HUDEP-2 (cell line): Measurements from ENCODE around the gene TAS1R3.

Experiments used
- DNase-seq, 76 experiments: peaks; one replicate each; lab custom pipeline; 2025; ENCODE audit not compliant: unreplicated experiment in 76 of 76; lab: John Stamatoyannopoulos, UW

TAS1R3 gene

GRCh38 chr1:1320666-1321448, 10.2 kb upstream of the TAS1R3 start:
- DNase-seq, result no peak

DNA sequence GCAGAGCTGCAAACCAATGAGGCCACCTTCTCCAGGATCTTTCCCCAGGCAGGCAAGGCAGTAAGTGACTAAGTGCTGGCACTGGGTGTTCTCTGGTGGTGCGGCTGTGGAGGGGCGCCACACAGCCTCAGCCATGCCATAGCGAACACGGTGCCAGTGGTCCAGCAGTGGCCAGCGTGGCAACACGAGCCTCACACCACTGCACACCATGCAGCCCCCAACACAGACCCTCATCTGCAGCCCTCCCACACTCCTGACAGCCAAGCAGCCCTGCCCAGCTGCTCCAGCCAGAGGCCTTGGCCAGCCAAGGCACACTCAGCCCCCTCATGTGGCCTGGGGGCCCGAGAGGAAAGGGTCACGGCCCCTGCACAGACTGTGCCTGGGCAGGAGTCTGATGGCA, 9.6 kb upstream of the TAS1R3 start:
- DNase-seq, result no peak

- DNase-seq, result no peak
Measured at GRCh38 chr1:1322418-1322817, 8.7 kb upstream of the TAS1R3 start.

DNA sequence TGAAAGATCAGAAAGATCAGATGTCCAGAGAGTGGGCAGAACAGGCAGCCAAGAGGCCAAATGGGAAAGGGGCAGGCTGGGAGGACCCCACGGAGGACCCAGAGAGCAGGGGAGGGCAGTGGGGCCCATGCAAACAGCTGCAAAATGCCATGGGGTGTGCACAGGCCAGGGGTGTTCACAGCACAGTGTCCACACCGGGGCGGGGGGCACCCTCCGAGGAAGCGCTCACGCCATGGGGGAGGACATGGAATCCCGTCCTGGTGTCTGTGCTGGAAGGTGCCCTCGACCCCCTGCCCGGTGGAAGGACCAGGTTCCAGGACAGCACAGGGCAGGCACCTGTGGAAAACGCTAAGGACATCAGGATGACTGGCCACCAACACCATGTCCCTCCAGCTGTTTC, 8.1 kb upstream of the TAS1R3 start:
- no peak for DNase-seq

DNA sequence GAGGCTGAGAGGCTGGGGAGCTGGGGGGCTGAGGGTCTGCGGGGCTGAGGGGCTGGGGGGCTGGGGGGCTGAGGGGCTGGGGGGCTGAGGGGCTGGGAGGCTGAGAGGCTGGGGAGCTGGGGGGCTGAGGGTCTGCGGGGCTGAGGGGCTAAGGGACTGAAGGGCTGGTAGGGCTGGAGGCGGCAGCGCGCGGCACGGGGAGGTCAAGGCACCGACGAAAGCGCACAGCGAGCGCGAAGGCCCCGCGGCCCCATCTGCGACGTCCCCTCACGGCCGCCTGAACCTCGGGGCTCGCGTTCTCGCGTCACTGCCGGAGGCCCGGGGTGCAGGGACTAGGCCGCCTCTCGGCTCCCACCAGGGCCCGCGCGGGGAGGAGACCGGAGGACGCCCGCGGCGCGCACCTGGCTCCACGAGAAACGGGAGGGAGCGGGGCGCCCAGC, 7.0 kb upstream of the TAS1R3 start:
- DNase-seq, result no peak

DNA sequence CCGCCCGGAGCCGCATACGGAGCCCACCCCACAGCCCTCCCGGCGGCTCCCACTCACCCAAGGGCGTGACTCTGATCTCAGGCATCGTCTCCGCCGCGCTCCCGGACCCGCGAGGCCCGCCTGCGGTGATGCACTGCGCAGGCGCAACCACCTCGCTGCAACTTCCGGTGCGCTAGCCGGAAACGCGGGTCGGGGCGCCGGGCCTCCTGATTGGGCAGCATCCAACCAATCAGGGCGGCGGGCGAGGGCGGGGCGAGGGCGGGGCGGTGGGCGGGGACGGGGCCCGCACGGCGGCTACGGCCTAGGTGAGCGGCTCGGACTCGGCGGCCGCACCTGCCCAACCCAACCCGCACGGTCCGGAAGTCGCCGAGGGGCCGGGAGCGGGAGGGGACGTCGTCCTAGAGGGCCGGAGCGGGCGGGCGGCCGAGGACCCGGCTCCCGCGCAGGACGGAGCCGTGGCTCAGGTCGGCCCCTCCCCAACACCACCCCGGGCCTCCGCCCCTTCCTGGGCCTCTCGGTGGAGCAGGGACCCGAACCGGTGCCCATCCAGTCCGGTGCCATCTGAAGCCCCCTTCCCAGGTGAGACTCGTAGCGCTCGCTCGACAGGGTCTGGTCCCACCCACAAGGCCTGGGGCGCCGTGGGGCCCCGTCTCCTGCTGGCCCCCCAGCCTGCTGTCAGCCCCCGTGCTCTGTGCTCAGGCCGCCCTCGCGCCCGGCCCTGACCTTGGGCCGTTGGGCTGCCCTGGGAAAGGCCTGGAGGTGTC, 6.4 kb upstream of the TAS1R3 start, which contains the start of the genes CPTP and INTS11:
CPTP (plus strand) TSS at position 279 of the 764 bp plus-strand sequence. CDS start 2,109 bp downstream, outside the sequence.
INTS11 (minus strand) TSS at position 137 of the 764 bp plus-strand sequence; CDS start at position 85, 52 bp downstream.
- peak in 74 of 76 experiments; percentile 31 to 94 (median 86) for DNase-seq

DNA sequence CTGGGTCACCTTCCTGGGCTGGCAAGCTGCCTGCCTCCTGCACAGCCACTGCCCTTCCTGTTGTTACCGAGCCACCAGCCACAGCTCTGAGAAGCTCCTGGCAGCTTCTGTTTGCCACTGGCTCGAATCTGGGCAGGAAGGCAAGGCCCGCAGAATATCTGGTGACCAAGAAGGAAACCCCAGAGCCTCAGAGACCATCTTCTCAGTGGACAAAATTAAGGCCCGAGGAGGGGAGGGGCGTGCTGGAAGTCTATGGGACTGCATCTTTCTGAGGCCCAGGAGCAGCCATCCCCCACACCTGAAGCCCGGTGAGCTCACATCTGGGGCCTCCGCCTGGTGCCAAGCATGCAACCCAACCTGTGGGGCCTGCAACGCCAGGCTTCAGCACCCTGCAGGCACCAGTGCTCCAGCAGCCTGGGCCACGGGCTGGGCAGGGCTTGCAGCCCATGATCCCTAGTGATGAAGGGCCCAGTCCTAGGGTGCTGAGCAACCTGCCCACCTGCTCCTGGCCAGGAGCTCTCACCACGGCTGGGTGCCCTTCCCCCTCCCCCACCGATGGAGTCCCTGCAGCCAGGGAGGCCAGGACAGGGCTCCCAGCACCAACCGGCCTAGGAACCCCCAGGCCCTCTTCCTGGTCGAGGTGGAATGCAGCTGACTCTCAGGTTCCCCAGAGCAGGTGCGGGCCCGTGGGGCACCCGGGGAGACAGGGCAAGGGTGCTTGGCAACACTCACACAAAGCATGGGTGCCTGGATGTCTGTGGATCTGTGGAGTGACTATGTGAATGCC, 5.6 kb upstream of the TAS1R3 start:
- no peak for DNase-seq

DNA sequence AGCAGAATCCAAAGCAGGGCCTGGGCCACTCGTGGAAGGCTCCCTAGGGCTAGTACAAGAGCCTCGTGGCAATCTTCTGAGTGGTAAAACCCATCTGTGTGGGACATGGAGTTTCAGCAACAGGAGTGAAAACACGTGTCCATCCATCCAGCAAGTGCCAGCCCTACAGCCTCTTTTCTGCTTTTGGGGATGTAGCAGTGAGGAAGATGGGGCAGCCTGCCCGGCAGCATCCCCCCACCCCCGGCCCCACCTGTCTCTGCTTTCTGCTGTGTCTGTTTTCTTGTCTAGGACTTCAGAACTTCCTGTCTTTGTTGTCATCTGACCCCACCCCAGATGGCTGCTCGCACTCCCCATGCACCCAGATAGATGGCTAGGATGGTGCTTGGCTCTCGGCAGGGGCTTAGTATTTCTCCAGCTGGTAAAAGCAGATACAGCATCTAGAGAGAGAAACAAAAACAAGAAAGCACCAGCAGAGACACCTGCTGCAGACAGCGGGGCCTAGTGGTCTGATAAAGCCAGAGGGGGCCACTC, 4.9 kb upstream of the TAS1R3 start:
- DNase-seq, result no peak

DNA sequence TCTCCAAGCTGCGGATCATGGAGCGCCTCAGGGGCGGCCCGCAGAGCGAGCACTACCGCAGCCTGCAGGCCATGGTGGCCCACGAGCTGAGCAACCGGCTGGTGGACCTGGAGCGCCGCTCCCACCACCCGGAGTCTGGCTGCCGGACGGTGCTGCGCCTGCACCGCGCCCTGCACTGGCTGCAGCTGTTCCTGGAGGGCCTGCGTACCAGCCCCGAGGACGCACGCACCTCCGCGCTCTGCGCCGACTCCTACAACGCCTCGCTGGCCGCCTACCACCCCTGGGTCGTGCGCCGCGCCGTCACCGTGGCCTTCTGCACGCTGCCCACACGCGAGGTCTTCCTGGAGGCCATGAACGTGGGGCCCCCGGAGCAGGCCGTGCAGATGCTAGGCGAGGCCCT, 3.8 kb upstream of the TAS1R3 start:
- no peak for DNase-seq

DNA sequence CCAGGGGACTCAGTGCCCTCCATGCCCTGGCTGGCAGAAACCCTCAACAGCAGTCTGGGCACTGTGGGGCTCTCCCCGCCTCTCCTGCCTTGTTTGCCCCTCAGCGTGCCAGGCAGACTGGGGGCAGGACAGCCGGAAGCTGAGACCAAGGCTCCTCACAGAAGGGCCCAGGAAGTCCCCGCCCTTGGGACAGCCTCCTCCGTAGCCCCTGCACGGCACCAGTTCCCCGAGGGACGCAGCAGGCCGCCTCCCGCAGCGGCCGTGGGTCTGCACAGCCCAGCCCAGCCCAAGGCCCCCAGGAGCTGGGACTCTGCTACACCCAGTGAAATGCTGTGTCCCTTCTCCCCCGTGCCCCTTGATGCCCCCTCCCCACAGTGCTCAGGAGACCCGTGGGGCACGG, 2.8 kb upstream of the TAS1R3 start:
- DNase-seq, result no peak

DNA sequence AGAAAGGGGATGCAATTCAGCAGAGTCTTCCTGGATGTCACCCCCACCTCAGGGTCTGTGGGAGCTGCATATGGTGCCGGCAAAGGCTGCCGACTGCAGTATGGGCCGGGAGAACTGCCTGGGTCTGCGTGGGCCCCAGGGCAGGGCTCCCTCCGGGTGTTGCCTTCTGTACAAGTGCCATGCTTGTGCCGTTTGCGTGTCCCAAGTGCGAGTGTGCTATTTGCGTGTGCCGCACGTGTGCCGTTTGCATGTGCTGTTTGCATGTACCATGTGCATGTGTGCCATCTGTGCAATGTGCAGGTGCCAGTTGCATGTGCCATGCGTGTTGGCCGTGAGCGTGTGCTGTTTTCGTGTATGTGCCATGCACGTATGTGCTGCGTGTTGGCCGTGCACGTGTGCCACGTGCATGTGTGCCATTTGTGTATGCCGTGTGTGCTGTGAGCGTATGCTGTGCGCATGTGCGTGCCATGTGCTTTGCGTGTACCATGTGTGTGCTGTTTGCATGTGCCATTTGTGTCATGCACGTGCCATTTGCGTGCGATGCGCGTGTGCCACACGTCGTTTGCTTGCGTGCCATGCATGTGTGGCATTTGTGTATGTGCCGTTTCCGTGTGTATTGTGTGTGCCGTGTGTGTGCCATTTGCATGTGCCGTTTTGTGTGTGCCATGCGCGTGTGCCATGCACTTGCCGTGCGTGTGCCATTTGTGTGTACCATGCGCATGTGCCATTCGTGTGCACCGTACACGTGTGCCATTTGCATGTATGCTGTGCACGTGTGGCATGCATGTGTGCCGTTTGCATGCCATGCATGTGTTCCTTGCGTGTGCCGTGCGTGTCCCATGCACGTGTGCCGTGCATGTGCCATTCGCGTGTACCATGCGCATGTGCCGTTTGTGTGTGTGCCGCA, 1.5 kb upstream of the TAS1R3 start:
- DNase-seq, result no peak

GRCh38 chr1:1330366-1331067, 563 bp upstream of the TAS1R3 start:
- DNase-seq, result peak in 12 of 76 experiments; percentile 14 to 75 (median 60)

- no peak for DNase-seq
Measured at GRCh38 chr1:1332031-1332755, 1.1 kb downstream of the TAS1R3 start.

- no peak for DNase-seq
Measured at GRCh38 chr1:1332774-1333480, 1.8 kb downstream of the TAS1R3 start.

DNA sequence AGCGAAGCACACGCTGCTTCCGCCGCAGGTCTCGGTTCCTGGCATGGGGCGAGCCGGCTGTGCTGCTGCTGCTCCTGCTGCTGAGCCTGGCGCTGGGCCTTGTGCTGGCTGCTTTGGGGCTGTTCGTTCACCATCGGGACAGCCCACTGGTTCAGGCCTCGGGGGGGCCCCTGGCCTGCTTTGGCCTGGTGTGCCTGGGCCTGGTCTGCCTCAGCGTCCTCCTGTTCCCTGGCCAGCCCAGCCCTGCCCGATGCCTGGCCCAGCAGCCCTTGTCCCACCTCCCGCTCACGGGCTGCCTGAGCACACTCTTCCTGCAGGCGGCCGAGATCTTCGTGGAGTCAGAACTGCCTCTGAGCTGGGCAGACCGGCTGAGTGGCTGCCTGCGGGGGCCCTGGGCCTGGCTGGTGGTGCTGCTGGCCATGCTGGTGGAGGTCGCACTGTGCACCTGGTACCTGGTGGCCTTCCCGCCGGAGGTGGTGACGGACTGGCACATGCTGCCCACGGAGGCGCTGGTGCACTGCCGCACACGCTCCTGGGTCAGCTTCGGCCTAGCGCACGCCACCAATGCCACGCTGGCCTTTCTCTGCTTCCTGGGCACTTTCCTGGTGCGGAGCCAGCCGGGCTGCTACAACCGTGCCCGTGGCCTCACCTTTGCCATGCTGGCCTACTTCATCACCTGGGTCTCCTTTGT, 2.6 kb downstream of the TAS1R3 start:
- DNase-seq, result no peak

GRCh38 chr1:1334835-1335234, 3.8 kb downstream of the TAS1R3 start:
- no peak for DNase-seq

- DNase-seq, result no peak
Measured at GRCh38 chr1:1335283-1335682, 4.2 kb downstream of the TAS1R3 start.
